HL-60 (cell line): ENCODE data around the gene KRT4.

ENCODE experiments used
- CTCF ChIP-seq: IDR thresholded peaks from one replicate; pipeline ENCODE4 v1.5.1; 2011; ENCODE audit warnings: low read length, control low read depth, inconsistent platforms; ENCODE audit not compliant: insufficient read depth
- GABPA ChIP-seq: IDR thresholded peaks from 2 replicates; pipeline ENCODE4 v1.6.1; 2012; ENCODE audit warnings: low read depth
- POLR2AphosphoS5 ChIP-seq: IDR thresholded peaks from 2 replicates; pipeline ENCODE4 v1.6.1; 2012; ENCODE audit warnings: low read depth
- REST ChIP-seq: IDR thresholded peaks from 2 replicates; pipeline ENCODE4 v1.6.1; 2012; ENCODE audit warnings: low read depth; ENCODE audit not compliant: insufficient replicate concordance
- SPI1 ChIP-seq: IDR thresholded peaks from 2 replicates; pipeline ENCODE4 v1.6.1; 2012; ENCODE audit warnings: low read depth, mild to moderate bottlenecking, borderline replicate concordance

- TF ChIP-seq CTCF (no peak), REST (no peak), GABPA (no peak), POLR2AphosphoS5 (no peak), SPI1 (no peak)
These were observed 5.0 kb upstream of the KRT4 start for GRCh38 chr12:52818887-52819420.
